Mammary epithelial cell (primary cell): ENCODE data around the gene IARS2.

ENCODE experiments used
- EZH2 ChIP-seq: IDR thresholded peaks from 2 replicates; pipeline ENCODE4 v1.6.1; 2012; ENCODE audit warnings: low read length, inconsistent platforms, borderline replicate concordance
- TF ChIP-seq, protein P1 (sequence below), 2 donors: IDR thresholded peaks in 1 of 2; conservative IDR thresholded peaks in 1 of 2; 2 replicates each; pipeline ENCODE4 v1.5.1; 2011 to 2012; ENCODE audit warnings: inconsistent platforms in 2 of 2, low read length in 2 of 2, mild to moderate bottlenecking in 2 of 2, control low read depth in 1 of 2, low read depth in 1 of 2; ENCODE audit not compliant: insufficient read depth in 1 of 2; ENCODE audit errors: extremely low read depth in 1 of 2

DNA sequence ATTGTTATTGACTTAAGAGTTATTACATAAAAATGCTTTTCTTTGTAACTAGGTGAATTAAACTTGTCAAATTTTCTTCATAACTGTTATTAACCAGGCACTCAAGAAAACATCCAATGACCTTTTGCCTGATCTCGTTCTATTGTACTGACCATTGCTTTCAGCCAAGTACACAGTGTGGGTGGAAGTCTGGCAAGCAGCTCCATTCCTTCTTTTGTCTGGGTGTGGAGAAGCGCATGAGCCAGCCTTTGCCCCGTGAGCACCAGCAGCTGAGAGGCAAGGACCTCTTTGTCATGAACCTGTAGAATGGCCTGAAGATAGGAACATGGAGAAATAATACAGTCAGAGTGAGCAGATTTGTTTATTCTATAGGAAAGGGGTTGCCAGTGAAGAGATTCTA, 57.5 kb downstream of the IARS2 start:
- TF ChIP-seq, protein P1, sequence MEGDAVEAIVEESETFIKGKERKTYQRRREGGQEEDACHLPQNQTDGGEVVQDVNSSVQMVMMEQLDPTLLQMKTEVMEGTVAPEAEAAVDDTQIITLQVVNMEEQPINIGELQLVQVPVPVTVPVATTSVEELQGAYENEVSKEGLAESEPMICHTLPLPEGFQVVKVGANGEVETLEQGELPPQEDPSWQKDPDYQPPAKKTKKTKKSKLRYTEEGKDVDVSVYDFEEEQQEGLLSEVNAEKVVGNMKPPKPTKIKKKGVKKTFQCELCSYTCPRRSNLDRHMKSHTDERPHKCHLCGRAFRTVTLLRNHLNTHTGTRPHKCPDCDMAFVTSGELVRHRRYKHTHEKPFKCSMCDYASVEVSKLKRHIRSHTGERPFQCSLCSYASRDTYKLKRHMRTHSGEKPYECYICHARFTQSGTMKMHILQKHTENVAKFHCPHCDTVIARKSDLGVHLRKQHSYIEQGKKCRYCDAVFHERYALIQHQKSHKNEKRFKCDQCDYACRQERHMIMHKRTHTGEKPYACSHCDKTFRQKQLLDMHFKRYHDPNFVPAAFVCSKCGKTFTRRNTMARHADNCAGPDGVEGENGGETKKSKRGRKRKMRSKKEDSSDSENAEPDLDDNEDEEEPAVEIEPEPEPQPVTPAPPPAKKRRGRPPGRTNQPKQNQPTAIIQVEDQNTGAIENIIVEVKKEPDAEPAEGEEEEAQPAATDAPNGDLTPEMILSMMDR (conservative IDR thresholded peaks at IDR 0.05 in 1 of 2, IDR thresholded peaks at IDR 0.05 in 1 of 2; ENCODE audit: extremely low read depth in 1 of 2, insufficient read depth in 1 of 2, low read depth in 1 of 2, low read length in 2 of 2), result no peak
- TF ChIP-seq EZH2, result no peak
